H1 (cell line): Measurements from ENCODE around the gene IQCF2. TPM values are rescaled to one million over a fixed set of nuclear protein-coding genes. Genes with fewer than 3 reads are reported as not detected.

Experiments used
- BACH1 ChIP-seq: IDR thresholded peaks from 2 replicates; pipeline ENCODE4 v1.6.1; 2012; ENCODE audit warnings: low read length, improper control_type of control experiment
- CHD2 ChIP-seq: IDR thresholded peaks from 2 replicates; pipeline ENCODE4 v1.6.1; 2012; ENCODE audit warnings: low read length, improper control_type of control experiment
- KDM4A ChIP-seq: IDR thresholded peaks from one replicate; pipeline ENCODE4 v1.7.1; 2012; ENCODE audit warnings: low read depth, mild to moderate bottlenecking, moderate library complexity, low read length, inconsistent platforms; ENCODE audit not compliant: severe bottlenecking
- MAFK ChIP-seq: IDR thresholded peaks from 2 replicates; pipeline ENCODE4 v1.6.1; 2012; ENCODE audit warnings: low read depth, mild to moderate bottlenecking, improper control_type of control experiment, low read length
- NANOG ChIP-seq: IDR thresholded peaks from 2 replicates; pipeline ENCODE4 v1.6.1; 2011; ENCODE audit warnings: low read length, low read depth, mild to moderate bottlenecking, inconsistent platforms; ENCODE audit not compliant: insufficient read depth, poor library complexity, severe bottlenecking
- POLR2A ChIP-seq, 2 experiments: IDR thresholded peaks; 1 replicate in 1 of 2; 2 replicates in 1 of 2; pipeline ENCODE4 v1.6.1; 2011; ENCODE audit warnings: low read depth in 2 of 2, low read length in 2 of 2, mild to moderate bottlenecking in 2 of 2; ENCODE audit errors: control extremely low read depth in 1 of 2
- RAD21 ChIP-seq, 2 experiments: IDR thresholded peaks in 1 of 2; conservative IDR thresholded peaks in 1 of 2; 2 replicates each; pipeline ENCODE4 v1.6.1; 2011; ENCODE audit warnings: low read depth in 2 of 2, low read length in 2 of 2, improper control_type of control experiment in 1 of 2, inconsistent platforms in 1 of 2, mild to moderate bottlenecking in 1 of 2, moderate library complexity in 1 of 2
- SIN3A ChIP-seq, 2 experiments: IDR thresholded peaks in 1 of 2; conservative IDR thresholded peaks in 1 of 2; 2 replicates each; pipeline ENCODE4 v1.6.1; 2011 to 2012; ENCODE audit warnings: low read length in 2 of 2, improper control_type of control experiment in 1 of 2, low read depth in 1 of 2, mild to moderate bottlenecking in 1 of 2
- SUZ12 ChIP-seq: fragments of 200-600 bp; sonication (generic); IDR thresholded peaks from 2 replicates; pipeline ENCODE4 v1.6.1; 2012; ENCODE audit warnings: mild to moderate bottlenecking, inconsistent platforms, low read length, moderate library complexity, mixed read lengths
- YY1 ChIP-seq: IDR thresholded peaks from 2 replicates; pipeline ENCODE4 v1.6.1; 2011; ENCODE audit warnings: low read depth, mild to moderate bottlenecking, low read length
- polyA plus RNA-seq, 7 experiments: library from polyadenylated mRNA; depleted of rRNA in 3 of 7; stranded (reverse) in 5 of 7; unstranded in 2 of 7; fragments of >200 nt in 5 of 7; fragments of 200-250 nt in 2 of 7; gene quantifications; 1 replicate in 5 of 7; 2 replicates in 1 of 7; 4 replicates in 1 of 7; pipeline versions ENCODE4 v1.2.1 to v1.2.3, GENCODE V29; 2011 to 2013; ENCODE audit warnings: missing spikeins in 2 of 7, mixed read lengths in 2 of 7
- total RNA-seq: library from RNA; stranded (reverse); fragmentation: NEBNext Ultra II Directional; extraction: Animal tissue kit (Norgen Biotek cat#: 25700); gene quantifications from 2 replicates; pipeline ENCODE4 v1.2.1, GENCODE V29; 2021
- TF ChIP-seq, protein P1 (sequence below): fragments of 300-600 bp; sonication (generic); IDR thresholded peaks from 2 replicates; pipeline ENCODE4 v1.7.1; 2012; ENCODE audit warnings: low read length, moderate library complexity, mild to moderate bottlenecking, inconsistent platforms; ENCODE audit not compliant: insufficient replicate concordance

IQCF2 gene
- total and polyA plus RNA-seq, 2 of the 8 experiments (the other 6 are each of a cell fraction or from before 2014, with no cell fraction given) = not detected

- TF ChIP-seq, protein P1, sequence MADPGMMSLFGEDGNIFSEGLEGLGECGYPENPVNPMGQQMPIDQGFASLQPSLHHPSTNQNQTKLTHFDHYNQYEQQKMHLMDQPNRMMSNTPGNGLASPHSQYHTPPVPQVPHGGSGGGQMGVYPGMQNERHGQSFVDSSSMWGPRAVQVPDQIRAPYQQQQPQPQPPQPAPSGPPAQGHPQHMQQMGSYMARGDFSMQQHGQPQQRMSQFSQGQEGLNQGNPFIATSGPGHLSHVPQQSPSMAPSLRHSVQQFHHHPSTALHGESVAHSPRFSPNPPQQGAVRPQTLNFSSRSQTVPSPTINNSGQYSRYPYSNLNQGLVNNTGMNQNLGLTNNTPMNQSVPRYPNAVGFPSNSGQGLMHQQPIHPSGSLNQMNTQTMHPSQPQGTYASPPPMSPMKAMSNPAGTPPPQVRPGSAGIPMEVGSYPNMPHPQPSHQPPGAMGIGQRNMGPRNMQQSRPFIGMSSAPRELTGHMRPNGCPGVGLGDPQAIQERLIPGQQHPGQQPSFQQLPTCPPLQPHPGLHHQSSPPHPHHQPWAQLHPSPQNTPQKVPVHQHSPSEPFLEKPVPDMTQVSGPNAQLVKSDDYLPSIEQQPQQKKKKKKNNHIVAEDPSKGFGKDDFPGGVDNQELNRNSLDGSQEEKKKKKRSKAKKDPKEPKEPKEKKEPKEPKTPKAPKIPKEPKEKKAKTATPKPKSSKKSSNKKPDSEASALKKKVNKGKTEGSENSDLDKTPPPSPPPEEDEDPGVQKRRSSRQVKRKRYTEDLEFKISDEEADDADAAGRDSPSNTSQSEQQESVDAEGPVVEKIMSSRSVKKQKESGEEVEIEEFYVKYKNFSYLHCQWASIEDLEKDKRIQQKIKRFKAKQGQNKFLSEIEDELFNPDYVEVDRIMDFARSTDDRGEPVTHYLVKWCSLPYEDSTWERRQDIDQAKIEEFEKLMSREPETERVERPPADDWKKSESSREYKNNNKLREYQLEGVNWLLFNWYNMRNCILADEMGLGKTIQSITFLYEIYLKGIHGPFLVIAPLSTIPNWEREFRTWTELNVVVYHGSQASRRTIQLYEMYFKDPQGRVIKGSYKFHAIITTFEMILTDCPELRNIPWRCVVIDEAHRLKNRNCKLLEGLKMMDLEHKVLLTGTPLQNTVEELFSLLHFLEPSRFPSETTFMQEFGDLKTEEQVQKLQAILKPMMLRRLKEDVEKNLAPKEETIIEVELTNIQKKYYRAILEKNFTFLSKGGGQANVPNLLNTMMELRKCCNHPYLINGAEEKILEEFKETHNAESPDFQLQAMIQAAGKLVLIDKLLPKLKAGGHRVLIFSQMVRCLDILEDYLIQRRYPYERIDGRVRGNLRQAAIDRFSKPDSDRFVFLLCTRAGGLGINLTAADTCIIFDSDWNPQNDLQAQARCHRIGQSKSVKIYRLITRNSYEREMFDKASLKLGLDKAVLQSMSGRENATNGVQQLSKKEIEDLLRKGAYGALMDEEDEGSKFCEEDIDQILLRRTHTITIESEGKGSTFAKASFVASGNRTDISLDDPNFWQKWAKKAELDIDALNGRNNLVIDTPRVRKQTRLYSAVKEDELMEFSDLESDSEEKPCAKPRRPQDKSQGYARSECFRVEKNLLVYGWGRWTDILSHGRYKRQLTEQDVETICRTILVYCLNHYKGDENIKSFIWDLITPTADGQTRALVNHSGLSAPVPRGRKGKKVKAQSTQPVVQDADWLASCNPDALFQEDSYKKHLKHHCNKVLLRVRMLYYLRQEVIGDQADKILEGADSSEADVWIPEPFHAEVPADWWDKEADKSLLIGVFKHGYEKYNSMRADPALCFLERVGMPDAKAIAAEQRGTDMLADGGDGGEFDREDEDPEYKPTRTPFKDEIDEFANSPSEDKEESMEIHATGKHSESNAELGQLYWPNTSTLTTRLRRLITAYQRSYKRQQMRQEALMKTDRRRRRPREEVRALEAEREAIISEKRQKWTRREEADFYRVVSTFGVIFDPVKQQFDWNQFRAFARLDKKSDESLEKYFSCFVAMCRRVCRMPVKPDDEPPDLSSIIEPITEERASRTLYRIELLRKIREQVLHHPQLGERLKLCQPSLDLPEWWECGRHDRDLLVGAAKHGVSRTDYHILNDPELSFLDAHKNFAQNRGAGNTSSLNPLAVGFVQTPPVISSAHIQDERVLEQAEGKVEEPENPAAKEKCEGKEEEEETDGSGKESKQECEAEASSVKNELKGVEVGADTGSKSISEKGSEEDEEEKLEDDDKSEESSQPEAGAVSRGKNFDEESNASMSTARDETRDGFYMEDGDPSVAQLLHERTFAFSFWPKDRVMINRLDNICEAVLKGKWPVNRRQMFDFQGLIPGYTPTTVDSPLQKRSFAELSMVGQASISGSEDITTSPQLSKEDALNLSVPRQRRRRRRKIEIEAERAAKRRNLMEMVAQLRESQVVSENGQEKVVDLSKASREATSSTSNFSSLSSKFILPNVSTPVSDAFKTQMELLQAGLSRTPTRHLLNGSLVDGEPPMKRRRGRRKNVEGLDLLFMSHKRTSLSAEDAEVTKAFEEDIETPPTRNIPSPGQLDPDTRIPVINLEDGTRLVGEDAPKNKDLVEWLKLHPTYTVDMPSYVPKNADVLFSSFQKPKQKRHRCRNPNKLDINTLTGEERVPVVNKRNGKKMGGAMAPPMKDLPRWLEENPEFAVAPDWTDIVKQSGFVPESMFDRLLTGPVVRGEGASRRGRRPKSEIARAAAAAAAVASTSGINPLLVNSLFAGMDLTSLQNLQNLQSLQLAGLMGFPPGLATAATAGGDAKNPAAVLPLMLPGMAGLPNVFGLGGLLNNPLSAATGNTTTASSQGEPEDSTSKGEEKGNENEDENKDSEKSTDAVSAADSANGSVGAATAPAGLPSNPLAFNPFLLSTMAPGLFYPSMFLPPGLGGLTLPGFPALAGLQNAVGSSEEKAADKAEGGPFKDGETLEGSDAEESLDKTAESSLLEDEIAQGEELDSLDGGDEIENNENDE = no peak
- TF ChIP-seq SUZ12 (no peak), SIN3A (conservative IDR thresholded peaks at IDR 0.05 in 1 of 2, IDR thresholded peaks at IDR 0.05 in 1 of 2; ENCODE audit: low read depth in 1 of 2, low read length in 2 of 2) (no peak), KDM4A (no peak), MAFK (no peak), CHD2 (no peak), YY1 (no peak), POLR2A (IDR thresholded peaks at IDR 0.05; ENCODE audit: control extremely low read depth in 1 of 2, low read depth in 2 of 2, low read length in 2 of 2) (no peak), NANOG (no peak), RAD21 (IDR thresholded peaks at IDR 0.05 in 1 of 2, conservative IDR thresholded peaks at IDR 0.05 in 1 of 2; ENCODE audit: low read depth in 2 of 2, low read length in 2 of 2) (no peak), BACH1 (no peak)
- TF ChIP-seq, all 59 proteins: peak for 0
Observed at GRCh38 chr3:51887620-51888019, 26.2 kb downstream of the IQCF2 start (continued).
